Colonic mucosa (tissue), 4 donors: ENCODE data around the gene SLC16A11. TPM values are rescaled to one million over a fixed set of nuclear protein-coding genes. Genes with fewer than 3 reads are reported as not detected.

Source experiments
- DNase-seq: peaks from one replicate; pipeline ENCODE4 v3.0.0-alpha.2; 2020
- H3K27ac ChIP-seq: fragments of 200-600 bp; one replicate; pipeline ENCODE4 v1.8.0; 2021
- H3K27me3 ChIP-seq: fragments of 200-600 bp; one replicate; pipeline ENCODE4 v1.8.0; 2021
- H3K36me3 ChIP-seq: fragments of 200-600 bp; one replicate; pipeline ENCODE4 v1.8.0; 2021
- H3K4me1 ChIP-seq: fragments of 200-600 bp; one replicate; pipeline ENCODE4 v1.8.0; 2021; ENCODE audit warnings: mild to moderate bottlenecking
- H3K4me3 ChIP-seq: fragments of 200-600 bp; one replicate; pipeline ENCODE4 v1.8.0; 2021
- H3K9ac ChIP-seq, 2 donors: one replicate each; pipeline ENCODE4 v1.7.0; 2013; ENCODE audit warnings: control low read depth in 2 of 2, low read depth in 2 of 2, low read length in 2 of 2
- H3K9me3 ChIP-seq: fragments of 200-600 bp; one replicate; pipeline ENCODE4 v1.8.0; 2021
- intact Hi-C: fragments of 100-400 bp; cut with DNase I; formaldehyde crosslinking; loops from one replicate; pipeline ENCODE4 v1.14.1; 2022
- total RNA-seq, 2 donors: library from RNA; stranded (reverse); fragmentation: NEBNext Ultra II Directional in 1 of 2; extraction: Animal tissue kit (Norgen Biotek cat#: 25700) in 1 of 2; gene quantifications; one replicate each; pipeline ENCODE4 v1.2.1, GENCODE V29; 2021
- TF ChIP-seq, protein P1 (sequence below): fragments of 200-600 bp; IDR thresholded peaks from one replicate; pipeline ENCODE4 v1.8.0; 2022; ENCODE audit warnings: antibody characterized with exemption, mild to moderate bottlenecking
- donor health status: healthy.
- donor health status: DM: no; HTN: no; CAD: no.
- donor health status: DM: no; HTN: no; CAD: no.

SLC16A11 gene
- total RNA-seq, 2 donors from 2014 or later = 0.22 to 0.40 TPM

DNA sequence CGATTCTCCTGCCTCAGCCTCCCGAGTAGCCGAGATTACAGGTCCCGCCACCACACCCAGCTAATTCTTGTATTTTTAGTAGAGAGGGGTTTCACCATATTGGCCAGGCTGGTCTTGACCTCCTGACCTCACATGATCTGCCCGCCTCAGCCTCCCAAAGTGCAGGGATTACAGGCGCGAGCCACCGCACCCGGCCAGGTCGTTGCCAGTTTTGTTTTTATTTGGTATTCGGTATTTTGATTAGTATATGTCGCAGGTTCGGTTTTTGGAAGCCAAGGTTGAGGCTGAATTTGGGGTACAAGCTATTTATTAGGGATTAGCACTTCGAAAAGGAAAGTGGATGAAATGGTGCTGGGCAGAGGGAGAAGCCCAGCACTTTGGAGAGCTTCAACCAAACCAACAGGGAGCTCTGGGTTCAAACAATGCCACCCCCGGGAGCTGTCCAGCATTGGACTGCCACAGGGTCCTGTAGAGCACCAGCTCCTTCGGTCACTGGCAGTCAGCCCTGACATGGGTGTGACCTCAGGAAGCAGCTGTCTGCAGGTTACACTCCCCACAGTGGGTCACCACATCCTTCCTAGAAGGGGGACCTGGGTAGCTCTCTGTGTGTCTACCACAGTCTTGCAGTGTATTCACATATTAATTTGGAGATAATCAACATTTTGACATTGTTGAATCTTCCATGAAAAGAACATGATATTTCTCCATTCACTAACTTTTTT, 37.6 kb upstream of the SLC16A11 start:
- Histone ChIP-seq H3K27me3 (no peaks in the 10 kb centered on the region), H3K27ac (no peak overlapping the region), H3K4me1 (no peaks in the 10 kb centered on the region), H3K9me3 (no peaks in the 10 kb centered on the region), H3K36me3 (no peaks in the 10 kb centered on the region), H3K9ac (no peak overlapping the region), H3K4me3 (no peak overlapping the region)
- intact Hi-C loops = no loop called here
- no peak for DNase-seq
- TF ChIP-seq, protein P1, sequence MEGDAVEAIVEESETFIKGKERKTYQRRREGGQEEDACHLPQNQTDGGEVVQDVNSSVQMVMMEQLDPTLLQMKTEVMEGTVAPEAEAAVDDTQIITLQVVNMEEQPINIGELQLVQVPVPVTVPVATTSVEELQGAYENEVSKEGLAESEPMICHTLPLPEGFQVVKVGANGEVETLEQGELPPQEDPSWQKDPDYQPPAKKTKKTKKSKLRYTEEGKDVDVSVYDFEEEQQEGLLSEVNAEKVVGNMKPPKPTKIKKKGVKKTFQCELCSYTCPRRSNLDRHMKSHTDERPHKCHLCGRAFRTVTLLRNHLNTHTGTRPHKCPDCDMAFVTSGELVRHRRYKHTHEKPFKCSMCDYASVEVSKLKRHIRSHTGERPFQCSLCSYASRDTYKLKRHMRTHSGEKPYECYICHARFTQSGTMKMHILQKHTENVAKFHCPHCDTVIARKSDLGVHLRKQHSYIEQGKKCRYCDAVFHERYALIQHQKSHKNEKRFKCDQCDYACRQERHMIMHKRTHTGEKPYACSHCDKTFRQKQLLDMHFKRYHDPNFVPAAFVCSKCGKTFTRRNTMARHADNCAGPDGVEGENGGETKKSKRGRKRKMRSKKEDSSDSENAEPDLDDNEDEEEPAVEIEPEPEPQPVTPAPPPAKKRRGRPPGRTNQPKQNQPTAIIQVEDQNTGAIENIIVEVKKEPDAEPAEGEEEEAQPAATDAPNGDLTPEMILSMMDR = no peak

DNA sequence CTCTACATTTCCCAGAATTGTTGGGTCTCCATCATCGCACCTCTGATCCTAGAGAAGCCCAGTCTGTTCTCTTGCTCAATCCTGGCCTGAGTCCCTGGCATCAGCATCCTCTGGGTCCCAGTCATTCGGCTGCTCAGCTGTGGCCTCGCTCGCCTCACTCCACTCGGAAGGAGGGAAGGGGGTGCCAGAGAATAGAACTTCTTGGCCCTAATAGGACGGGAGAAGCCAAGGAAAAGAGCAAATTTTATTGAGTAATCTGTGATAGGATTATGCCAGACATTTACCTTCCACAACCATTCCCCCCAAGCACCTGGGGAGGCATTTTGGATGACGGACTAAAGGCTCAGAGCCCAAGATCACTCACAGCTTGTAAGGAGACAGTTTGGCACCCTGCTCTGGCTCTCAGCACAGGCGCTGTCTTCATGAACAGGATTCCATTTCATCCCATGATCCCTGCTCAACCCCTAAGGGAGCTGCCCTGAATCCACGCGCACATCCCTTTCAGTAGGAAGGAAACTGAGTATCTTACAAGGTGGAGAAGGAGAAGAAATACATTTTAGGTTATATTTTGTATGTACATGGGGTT, 36.7 kb upstream of the SLC16A11 start:
- DNase-seq = no peak
- intact Hi-C loops = no loop called here
- H3K4me1 ChIP-seq = no peaks in the 10 kb centered on the region
- no peaks in the 10 kb centered on the region for H3K9me3 ChIP-seq
- TF ChIP-seq, protein P1 = no peak
- H3K36me3 ChIP-seq = no peaks in the 10 kb centered on the region
- H3K4me3 ChIP-seq = no peak overlapping the region
- H3K9ac ChIP-seq = no peak overlapping the region
- H3K27ac ChIP-seq = no peak overlapping the region
- no peaks in the 10 kb centered on the region for H3K27me3 ChIP-seq

DNA sequence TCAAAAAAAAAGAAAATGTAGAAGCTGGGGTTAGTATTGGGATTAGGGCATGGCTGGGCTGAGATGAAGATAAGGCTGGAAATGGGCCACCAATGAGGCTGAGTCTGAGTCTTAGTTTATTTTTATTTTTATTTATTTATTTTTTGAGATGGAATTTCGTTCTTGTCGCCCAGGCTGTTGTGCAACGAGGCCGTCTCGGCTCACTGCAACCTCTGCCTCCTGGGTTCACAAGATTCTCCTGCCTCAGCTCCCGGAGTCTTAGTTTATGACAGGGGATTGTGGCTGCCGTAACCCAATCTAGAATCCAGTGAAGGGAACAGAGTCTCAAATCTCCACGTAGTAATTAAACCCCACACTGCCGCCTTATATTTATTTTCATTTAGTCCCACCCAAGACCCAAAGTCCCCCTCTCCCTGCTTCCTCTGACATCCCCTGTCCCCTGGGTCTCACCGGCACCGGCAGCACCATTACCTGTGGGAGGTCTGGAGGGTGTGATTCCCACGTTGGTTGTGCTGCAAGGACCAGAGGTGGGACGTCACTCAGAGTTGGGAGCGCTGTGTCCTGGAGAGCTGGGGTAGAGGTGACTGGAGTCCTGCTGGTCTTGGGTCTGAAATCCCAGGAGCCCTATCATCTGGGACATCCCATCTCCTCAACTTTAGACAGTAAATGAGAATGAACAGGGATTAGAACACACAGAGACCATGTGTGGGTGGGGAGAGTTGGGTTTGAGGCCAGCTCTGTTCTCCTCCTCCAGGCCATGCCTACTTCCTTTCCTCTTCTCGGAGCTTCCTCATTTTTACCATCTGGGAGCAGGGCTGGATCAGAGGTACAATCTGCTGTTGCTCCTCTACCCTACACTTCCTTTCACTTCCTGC, 35.9 kb upstream of the SLC16A11 start, which contains the start of gene CLEC10A:
Gene CLEC10A (minus strand): TSS at position 671 of the 875 bp plus-strand sequence. CDS start 1,439 bp downstream, outside the sequence.
- Histone ChIP-seq H3K27me3 (no peaks in the 10 kb centered on the region), H3K9me3 (no peaks in the 10 kb centered on the region), H3K36me3 (no peaks in the 10 kb centered on the region), H3K9ac (peak within 1 kb of the TSS in 1 of 2 donors; percentile 12), H3K27ac (no peak within 1 kb of the TSS), H3K4me1 (no peaks in the 10 kb centered on the region), H3K4me3 (no peak within 1 kb of the TSS)
- intact Hi-C loops = no loop called here
- no peak for DNase-seq
- TF ChIP-seq, protein P1 = no peak

DNA sequence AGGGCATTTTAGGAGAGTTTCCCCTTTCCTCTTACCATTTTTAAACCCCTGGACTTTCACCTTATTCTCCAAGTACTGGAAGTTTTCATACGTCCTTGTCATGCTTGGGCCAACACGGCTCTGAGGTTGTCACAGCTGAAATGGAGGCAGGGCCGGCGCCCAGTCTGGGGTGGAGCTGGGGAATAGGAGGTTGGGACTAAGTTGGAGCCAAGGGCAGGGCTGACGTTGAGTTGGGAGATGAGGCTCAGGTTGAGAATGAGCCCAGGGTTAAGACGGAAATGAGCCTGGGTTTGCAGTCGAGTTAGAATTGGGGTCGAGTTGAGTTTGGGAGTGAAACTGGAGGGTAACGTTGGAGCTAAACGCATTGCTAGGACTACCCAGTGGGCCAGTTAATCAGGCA, 34.8 kb upstream of the SLC16A11 start:
- Histone ChIP-seq H3K4me3 (no peak overlapping the region), H3K9ac (no peak overlapping the region), H3K27me3 (no peaks in the 10 kb centered on the region), H3K36me3 (no peaks in the 10 kb centered on the region), H3K9me3 (no peaks in the 10 kb centered on the region), H3K4me1 (no peaks in the 10 kb centered on the region), H3K27ac (no peak overlapping the region)
- TF ChIP-seq, protein P1 = no peak
- intact Hi-C loops = no loop called here
- DNase-seq = no peak

DNA sequence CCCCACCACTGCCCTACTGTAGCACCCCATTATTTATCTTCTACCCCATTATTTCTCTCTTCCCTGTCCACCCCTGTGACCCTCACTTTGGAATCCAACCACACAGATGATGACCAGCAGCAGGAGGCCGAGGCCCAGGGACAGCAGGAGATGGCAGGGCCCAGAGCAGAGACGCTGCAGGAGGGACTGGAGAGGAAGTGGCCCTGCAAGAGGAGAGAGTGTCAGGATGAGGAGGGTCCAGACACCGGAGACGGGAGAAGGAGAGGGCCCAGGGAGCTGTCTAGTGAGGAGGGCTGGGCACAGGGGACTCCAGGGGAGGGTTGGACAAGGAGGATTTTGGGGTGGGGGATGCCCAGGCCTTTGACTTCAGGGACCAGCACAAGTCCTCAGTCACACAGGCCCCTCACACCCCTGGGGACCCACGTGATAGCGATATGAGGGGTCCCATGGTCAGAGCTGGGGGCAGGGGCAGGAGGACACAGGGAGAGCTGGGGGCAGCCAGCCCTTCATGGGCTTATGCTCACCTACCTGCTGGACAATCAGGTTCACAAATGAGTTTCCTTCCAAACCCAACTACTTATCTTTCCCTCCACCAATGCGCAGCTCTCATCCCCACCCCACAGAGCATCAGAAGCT, 34.1 kb upstream of the SLC16A11 start:
- no peak overlapping the region for H3K4me3 ChIP-seq
- H3K4me1 ChIP-seq = no peaks in the 10 kb centered on the region
- TF ChIP-seq, protein P1 = no peak
- intact Hi-C loops = no loop called here
- H3K27ac ChIP-seq = no peak overlapping the region
- no peaks in the 10 kb centered on the region for H3K27me3 ChIP-seq
- H3K9me3 ChIP-seq = no peaks in the 10 kb centered on the region
- no peak for DNase-seq
- H3K9ac ChIP-seq = peak overlapping the region in 1 of 2 donors; percentile 35
- no peaks in the 10 kb centered on the region for H3K36me3 ChIP-seq
